HG02884 (cell line): Measurements from ENCODE around the gene HERPUD2.
A peak's percentile ranks its signal among the peaks of the same experiment; 100 is the strongest.
"Not testable (repeated sequence)": the region's sequence is repeated elsewhere in the genome, so short reads cannot be mapped to it uniquely, and the experiment has no call there.

Experiments
- ATAC-seq: cut with Tn5 transposase; IDR thresholded peaks from one replicate; pipeline ENCODE4 v1.9.1; 2021; ENCODE audit warnings: mild to moderate bottlenecking, moderate library complexity; ENCODE audit not compliant: unreplicated experiment

Gene HERPUD2

DNA sequence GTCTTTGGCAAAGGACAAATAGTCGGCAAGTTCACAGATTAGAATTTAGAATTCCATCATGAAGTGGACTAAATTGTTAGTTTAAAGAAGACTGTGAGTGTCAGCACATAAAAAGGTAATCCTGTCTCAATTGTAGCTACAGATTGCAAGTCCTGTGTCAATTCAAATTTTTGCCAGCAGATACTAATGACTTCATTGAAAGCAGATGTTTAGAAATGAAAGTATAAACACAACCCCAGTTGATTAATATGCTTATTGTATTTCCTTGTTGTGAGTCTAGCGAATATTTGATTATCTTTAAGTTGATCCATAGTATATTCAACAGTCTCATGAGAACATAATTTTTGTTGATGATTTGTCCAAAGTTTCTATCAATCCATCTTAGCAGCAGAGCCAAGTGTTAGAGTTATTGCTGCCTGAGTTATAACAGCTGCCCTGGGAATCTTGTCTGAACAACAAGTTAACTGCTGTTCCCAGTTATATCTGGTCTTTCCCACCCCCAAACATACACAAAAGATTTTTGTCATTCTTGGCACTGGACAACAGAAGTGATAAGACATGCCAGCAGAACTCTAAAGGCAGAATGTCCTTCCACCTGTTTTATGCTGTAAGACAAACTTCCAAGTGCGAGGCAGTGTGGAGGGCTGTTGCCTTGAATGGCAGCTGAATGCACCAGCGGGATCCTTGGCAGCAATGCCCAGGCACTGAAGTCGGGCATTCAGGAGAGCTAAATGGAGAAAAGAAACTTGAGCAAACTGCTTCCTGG is 21.3 kb upstream of the HERPUD2 start:
- no peak for ATAC-seq

- peak; percentile 46 for ATAC-seq
Measured at GRCh38 chr7:35714862-35715261, 19.9 kb upstream of the HERPUD2 start.

DNA sequence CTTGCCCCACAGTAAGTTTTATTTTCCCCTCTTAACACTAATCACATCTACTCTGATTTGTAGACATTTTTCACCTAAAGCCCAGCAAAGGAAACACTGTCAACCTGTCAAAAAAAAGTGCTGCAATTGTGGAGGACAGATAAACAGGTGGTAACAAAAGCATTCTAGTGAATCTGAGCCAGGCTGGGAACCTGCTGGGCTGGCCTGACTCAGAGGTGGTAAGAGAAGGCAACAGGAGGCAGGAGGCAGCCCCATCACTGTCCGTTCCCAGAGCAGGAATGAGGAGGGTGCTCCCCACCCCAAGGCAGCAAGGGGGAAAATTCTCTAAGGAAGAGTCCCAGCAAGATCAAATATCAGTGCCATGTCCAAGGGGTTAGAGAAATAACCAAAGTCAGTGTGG is 19.5 kb upstream of the HERPUD2 start:
- ATAC-seq, result no peak

DNA sequence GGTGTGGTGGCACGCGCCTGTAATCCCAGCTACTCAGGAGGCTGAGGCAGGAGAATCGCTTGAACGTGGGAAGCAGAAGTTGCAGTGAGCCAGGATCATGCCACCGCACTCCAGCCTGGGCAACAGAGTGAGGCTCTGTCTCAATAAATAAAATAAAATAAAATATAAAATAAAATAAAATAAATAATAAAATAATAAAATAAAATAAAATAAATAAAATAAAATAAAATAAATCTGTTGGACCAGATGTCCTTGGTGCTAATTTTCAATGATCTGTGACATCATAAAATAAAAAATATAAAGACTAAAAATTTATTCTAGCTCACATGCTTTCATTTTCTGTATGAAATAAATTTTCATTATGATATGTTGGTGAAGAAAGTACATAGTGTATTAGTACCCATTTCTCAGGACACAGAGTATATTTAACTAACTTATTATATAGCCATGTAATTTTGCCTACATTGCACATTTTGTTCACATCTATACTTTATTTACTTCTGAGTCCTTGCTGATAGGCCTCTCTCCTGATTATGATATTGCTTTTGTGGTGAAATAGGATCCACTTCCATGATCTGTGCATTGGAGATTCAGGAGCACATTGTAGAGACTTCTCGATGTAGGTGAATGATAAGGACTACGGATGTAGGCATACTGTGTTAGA is 17.8 kb upstream of the HERPUD2 start:
- ATAC-seq, result no peak

GRCh38 chr7:35707422-35707821 is 12.5 kb upstream of the HERPUD2 start:
- ATAC-seq, result no peak

DNA sequence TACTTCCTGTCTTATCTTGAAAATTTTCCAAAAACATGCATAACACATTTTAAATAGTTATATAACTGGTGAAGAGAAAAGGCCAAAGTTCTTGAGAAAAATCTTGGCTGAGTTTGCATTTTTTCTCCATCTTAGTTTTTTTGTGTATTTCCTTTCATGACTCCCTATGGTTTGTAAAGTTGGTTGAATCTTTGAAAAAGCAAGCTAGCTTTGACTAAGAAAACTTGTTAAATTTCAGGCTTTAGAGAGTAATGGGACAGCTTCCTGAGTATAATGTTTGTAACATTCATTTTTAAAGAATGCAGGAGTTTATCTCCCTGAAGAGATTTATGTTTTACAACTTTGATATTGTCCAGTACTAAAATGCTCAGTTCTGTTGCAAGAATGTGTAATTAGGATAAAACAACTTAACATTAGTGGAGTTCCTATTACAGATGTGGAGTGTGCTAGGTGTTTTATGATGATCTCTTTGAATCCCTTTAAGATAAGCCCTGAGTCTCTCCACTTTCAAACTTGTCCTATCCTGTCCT is 11.1 kb upstream of the HERPUD2 start:
- no peak for ATAC-seq

DNA sequence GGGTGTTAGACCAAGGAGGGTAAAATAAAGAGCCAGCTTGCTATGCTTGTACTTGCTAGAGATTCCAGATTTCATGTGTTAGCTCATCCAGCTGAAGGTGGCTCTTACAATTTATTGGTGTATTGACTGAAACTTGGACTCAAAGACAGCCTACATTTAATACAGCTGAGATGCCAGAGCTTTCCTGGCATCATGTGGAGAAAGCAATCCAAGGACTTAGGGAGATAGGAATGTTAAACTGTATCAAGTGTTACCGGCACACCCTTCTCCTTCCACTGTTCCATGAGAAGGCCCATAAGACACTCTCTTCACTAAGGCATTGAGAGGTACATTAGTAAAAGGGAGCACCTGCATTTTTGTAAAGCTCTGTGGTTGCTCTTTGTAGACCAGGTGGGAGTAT is 9.3 kb upstream of the HERPUD2 start:
- no peak for ATAC-seq

DNA sequence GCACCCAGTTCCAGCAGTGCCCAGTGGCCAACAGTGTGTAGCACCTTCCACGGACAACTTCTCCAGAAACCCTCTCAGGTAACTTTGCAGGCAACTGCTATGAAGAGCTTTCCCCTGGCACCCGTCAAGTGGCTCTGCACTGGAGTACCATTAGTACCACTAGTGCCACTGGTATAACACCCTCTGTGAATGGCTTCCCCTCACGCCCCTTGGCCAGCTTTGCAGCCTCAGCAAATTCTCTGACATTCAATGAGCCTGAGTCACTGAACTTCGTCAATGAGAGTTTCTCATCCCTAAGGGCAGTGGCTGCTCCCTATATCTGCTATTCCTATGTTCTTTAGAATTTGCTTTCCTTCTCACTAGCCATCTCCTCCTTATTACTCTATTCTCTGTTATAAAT is 7.6 kb upstream of the HERPUD2 start:
- ATAC-seq, result no peak

DNA sequence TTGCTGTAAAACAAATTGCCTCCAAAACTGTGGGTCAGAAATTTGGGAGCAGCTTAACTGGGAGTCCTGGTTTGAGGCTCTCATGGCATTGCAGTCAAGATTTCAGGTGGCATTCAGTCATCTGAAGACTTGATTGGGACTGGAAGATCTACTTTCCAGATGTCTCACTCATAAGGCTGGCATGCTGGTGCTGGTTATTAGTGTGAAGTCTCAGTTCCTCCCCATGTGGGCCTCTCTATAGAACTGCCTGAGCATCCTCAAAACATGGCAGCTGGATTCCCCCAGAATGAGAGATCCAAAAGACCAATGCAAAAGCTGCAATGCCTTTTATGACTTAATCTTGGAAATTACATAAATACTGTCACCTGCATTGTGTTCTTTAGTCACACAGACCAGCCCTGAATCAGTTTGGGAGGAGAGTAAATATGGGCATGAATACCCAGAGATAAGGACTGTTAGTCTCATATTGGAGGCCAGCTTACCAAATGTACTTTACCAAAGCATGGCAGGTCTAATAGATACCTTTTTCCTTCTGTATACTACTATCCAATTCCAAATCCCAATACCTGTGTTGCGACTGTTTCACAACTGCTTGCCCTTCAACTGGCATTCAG is 6.5 kb upstream of the HERPUD2 start:
- peak; percentile 84 for ATAC-seq

GRCh38 chr7:35700865-35701264 is 5.9 kb upstream of the HERPUD2 start:
- ATAC-seq, result peak; percentile 4

GRCh38 chr7:35700333-35700732 is 5.4 kb upstream of the HERPUD2 start:
- ATAC-seq, result no peak

- no peak for ATAC-seq
Measured at GRCh38 chr7:35699796-35700305, 4.9 kb upstream of the HERPUD2 start.

- ATAC-seq, result not testable (repeated sequence)
Measured at GRCh38 chr7:35698382-35698781, 3.4 kb upstream of the HERPUD2 start.

GRCh38 chr7:35697414-35698175 is 2.7 kb upstream of the HERPUD2 start:
- ATAC-seq, result no peak

DNA sequence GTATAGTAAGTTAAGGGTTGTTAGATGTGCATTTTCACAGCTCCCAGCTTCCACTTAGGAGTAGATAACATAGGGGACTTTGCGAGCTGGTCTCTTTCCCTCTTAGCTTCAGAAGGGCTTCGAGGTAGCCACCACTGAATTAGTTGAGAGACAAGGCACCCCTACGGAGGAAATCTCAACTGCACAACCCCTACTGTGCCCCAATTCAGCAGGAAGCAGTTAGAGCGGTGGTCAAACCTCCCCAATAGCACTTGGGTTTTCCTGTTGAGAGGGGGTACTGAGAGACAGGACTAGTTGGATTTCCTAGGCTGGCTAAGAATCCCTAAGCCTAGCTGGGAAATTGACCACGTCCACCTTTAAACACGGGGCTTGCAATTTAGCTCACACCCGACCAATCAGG is 1.1 kb upstream of the HERPUD2 start:
- ATAC-seq, result no peak

- ATAC-seq, result peak; percentile 3
Measured at GRCh38 chr7:35695473-35695850, 527 bp upstream of the HERPUD2 start.

DNA sequence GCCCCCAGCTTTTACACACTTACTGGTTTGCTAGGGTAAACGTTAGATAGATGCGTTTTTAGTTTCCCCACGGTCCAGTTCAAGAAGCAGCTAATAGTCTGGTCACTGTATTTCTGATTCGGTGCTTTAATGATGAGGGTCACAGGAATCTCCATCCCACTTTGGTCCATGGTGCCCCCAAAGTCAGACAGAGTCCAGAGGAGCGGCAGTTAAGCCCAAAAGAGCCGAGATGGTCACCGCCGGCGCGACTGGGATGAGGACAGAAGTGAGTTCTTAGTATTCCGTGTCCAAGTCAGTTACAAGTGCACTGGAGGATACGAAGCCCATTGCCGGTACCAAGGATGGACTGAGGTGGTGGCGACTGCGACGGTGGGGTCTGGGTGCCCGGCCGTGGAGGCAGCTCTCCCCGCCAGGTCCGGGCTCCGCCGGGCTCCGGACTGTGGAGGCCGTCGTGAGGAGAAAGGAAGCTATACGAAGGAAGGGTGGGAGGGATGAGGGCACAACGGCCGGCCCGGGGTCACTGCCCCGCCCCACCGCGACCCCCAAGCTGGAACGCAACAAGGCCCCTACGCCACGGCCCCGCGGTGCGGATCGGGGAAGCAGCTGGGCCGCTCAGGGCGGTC is 663 bp downstream of the HERPUD2 start:
- ATAC-seq, result peak; percentile 11

GRCh38 chr7:35691827-35692307 is 3.1 kb downstream of the HERPUD2 start:
- no peak for ATAC-seq

- ATAC-seq, result no peak
Measured at GRCh38 chr7:35691366-35691765, 3.6 kb downstream of the HERPUD2 start.

GRCh38 chr7:35690614-35691013 is 4.3 kb downstream of the HERPUD2 start:
- ATAC-seq, result not testable (repeated sequence)
